NCI-H2107 (cell line): ENCODE measurements around the gene MLYCD.

Source experiments
- DNase-seq: peaks from one replicate; lab custom pipeline; 2025; lab: John Stamatoyannopoulos, UW

MLYCD gene

GRCh38 chr16:83956336-83957289 is 57.7 kb downstream of the MLYCD start:
- DNase-seq, result peak; percentile 67

DNA sequence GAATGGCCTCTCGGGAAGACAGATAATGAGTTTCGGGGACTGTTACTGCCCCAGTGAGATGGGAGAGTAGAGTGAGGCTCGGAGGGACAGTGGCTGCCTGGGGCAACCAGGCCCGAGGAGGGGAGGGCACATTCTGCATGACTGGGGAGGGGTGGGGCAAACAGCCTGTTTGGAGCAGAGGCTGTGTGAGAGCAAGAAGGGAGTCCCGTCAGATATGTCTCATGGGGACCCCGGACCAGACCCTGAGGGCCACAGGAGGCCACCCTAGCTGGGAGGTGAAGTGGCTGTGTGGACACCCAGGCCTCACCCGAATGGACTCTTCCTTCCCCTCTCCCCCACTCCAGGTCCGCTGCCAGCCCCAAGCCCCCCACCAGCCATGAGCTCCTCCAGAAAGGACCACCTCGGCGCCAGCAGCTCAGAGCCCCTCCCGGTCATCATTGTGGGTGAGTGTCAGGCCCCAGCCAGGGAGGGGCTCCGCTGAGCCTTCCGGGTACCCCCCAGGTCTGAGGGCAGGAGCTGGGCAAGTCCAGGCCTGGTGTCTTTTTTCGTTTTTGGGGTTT is 58.5 kb downstream of the MLYCD start:
- no peak for DNase-seq

DNA sequence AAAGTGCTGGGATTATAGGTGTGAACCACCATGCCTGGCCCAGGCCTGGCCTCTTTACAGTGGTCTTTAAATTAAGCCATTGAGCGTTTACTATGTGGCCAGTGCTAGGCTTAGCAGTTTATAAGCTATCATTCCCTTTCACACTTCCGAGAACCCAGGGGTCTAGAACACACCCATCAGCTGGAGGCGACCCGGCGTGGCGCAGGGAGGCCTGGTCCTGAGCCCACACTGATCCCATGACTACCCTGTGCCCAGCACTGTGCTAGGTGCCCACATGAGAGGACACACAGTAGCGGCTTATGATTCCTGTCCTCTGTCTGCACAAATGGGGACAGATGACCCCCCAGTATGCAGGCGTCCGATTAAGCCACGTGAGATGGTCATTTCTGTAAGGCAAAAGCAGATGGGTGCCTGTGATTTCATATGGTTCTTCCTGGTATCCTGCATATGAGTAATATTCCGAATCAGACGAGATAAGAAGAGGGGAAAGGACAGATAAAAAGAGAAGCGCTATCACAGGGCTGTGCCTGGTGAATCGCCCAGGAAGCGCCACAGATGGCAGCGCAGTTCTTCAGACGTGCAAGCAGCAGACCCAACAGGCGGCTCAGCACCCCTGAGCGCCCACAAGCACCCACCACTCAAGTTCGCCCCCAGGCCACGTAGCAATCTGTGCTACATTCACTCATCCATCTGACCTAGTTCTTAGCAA is 59.4 kb downstream of the MLYCD start:
- DNase-seq, result no peak

GRCh38 chr16:83958846-83959565 is 60.1 kb downstream of the MLYCD start:
- DNase-seq, result no peak

GRCh38 chr16:83959656-83960434 is 60.9 kb downstream of the MLYCD start:
- DNase-seq, result no peak

DNA sequence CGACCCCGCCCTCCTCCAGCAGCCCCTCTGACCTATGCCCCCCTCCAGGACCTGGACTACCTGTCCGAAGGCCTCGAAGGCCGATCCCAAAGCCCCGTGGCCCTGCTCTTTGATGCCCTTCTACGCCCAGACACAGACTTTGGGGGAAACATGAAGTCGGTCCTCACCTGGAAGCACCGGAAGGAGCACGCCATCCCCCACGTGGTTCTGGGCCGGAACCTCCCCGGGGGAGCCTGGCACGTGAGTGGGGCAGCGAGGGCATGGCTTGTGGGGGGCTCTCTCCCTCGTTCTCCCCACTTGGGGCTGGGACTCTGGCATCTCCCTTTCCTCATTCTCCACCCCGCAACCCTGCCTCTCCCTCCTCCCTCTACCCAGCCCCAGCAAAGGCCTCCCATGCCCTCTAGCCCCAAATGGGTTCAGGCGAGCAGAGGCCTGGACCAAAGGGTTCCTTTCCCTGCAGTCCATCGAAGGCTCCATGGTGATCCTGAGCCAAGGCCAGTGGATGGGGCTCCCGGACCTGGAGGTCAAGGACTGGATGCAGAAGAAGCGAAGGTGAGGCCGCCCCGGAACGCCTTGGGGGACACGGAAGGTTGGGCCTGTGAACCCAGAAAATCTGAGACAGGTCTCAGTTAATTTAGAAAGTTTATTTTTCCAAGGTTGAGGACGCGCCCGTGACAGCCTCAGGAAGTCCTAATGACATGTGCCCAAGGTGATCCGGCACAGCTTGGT is 61.8 kb downstream of the MLYCD start:
- DNase-seq, result no peak

- no peak for DNase-seq
These were observed 62.7 kb downstream of the MLYCD start for GRCh38 chr16:83961591-83961990.

DNA sequence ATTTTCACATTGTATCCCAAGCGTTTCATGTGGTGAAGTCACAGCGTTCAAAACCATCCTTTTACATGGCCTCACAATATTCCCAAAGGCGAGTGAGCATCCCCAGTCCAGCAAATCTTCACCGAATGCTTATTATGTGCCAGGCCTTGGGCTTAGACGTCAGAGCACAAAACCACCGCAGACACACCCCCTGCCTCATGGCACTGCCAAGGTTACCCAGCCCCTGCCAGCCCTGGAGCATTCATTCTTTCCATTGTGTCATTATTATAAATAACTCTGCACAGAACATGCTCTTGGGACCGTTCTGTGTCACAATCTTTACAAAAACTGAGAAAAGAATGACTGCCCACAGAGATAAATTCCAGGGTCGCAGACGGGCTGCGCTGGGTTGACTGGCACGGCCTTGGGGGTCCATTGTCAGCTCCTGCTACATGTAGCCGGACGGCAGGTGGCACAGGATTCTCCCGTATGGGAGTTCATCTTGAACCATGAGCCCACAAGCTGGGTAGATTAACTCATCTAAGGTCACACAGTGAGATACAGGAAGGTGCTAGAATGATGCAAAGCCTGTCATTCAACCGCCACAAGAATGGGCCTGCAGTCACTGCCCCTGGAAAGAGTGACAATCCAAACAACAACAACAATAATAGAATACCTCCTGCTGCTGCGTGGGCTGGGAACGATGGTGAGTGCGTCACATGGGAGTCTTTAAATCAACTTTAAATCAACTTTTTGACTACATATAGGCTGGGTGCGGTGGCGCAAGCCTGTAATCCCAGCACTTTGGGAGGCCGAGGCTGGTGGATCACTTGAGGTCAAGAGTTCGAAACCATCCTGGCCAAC is 64.6 kb downstream of the MLYCD start:
- no peak for DNase-seq

- DNase-seq, result no peak
These were observed 65.9 kb downstream of the MLYCD start for GRCh38 chr16:83964684-83965443.

- DNase-seq, result no peak
These were observed 66.7 kb downstream of the MLYCD start for GRCh38 chr16:83965444-83966152.

- DNase-seq, result no peak
These were observed 67.3 kb downstream of the MLYCD start for GRCh38 chr16:83966153-83966696.

DNA sequence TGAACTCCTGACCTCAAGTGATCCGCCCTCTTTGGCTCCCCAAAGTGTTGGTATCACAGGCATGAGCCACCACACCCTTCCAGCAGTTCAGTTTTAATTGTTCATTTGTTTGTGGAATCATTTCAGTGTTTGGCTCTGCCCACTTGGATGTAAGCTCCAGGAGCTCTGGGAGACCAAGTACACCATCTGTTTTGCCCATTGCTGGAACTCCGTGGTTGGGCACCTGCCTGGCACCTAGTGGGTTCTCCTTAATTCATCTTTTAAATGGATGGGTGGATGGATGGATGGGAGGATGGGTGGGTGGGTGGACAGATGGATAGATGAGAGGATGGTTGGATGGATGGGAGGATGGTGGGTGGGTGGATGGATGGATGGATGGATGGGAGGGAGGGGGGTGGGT is 68.2 kb downstream of the MLYCD start:
- no peak for DNase-seq

- peak; percentile 11 for DNase-seq
These were observed 69.0 kb downstream of the MLYCD start, which contains the start of gene NECAB2 for GRCh38 chr16:83967838-83968305. Gene NECAB2, plus strand, starts transcription at chr16:83968244. Its CDS starts 405 bp downstream, at chr16:83968649.

GRCh38 chr16:83968306-83968851 is 69.5 kb downstream of the MLYCD start:
- no peak for DNase-seq

- DNase-seq, result no peak
These were observed 70.2 kb downstream of the MLYCD start for GRCh38 chr16:83968891-83969649.

DNA sequence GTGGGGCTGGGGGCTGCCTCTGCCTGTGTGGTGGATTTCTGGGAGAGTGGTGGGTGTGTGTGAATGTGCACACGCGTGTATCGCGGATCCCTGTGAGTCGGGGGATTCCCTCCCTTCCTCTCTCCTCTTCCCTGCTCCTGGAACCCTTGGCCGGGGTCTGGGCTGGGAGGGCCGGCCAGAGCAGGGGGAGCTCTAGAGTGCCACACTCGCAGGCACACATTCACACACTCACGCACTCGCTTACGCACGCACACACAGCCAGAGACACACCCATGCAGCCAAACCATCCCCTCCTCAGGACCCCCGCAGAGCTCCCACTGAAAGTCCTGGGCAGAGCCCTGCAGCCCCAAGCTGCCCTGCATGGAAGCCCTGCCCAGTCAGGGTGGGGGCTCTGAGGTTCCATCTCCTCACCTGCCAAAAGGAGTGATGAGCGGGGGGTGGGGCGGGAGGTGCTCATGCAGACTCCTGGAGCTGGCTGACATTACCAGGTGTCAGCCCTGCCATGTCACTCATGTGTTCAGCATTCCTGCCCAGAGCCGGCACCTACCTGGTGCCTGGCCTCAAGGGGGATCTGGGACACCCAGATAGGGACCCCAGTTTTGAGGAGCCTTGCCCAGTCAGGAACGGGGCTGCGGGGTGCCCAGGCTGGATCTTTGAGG is 71.0 kb downstream of the MLYCD start:
- DNase-seq, result no peak
